HCT116 (cell line): Measurements from ENCODE around the gene NDUFB7. TPM values are rescaled to one million over a fixed set of nuclear protein-coding genes. Genes with fewer than 3 reads are reported as not detected.
A peak's percentile ranks its signal among the peaks of the same experiment; 100 is the strongest.

ENCODE experiments used
- ATAC-seq: fragments of 200-7000 bp; cut with Tn5 transposase; 2 replicates; pipeline ENCODE4 v1.9.1; 2020; ENCODE audit warnings: mild to moderate bottlenecking, moderate library complexity
- BruUV-seq: library from RNA; stranded (reverse); fragments of 400-500 nt; replicated peaks from 2 replicates; lab custom pipeline; 2021; lab: Mats Ljungman, UMichigan
- CTCF ChIA-PET: fragments of 300-600 bp; sonication (Branson Sonifier 250); formaldehyde crosslinking; loops from one replicate; lab custom pipeline; 2021; ENCODE audit warnings: antibody characterized with exemption; lab: Charles Lee
- POLR2A ChIA-PET: fragments of 300-600, 350-600 bp; sonication (Branson Sonifier 250); formaldehyde crosslinking; loops from one replicate; lab custom pipeline; 2021; ENCODE audit warnings: antibody characterized with exemption; lab: Charles Lee
- RAD21 ChIA-PET, 2 experiments: fragments of 300-600 bp; sonication (Branson Sonifier 250); formaldehyde crosslinking; loops; one replicate each; lab custom pipeline; 2023; ENCODE audit warnings: low total read pairs in 2 of 2; ENCODE audit not compliant: uncharacterized antibody in 2 of 2, unreplicated experiment in 2 of 2, low non-redundant PET in 1 of 2; lab: Charles Lee
- DNase-seq: peaks from one replicate; pipeline ENCODE4 v3.0.0-alpha.2; 2010; ENCODE audit warnings: low read depth, low spot score
- H2AFZ ChIP-seq: fragments of 200-600 bp; shearing (Covaris generic), sonication (generic); 2 replicates; pipeline ENCODE4 v1.6.1; 2017; ENCODE audit warnings: low read depth, mixed run types, mixed read lengths, antibody characterized with exemption, low read length; ENCODE audit not compliant: poor library complexity, severe bottlenecking
- H3K27ac ChIP-seq: 2 replicates; pipeline ENCODE4 v1.5.1; 2012; ENCODE audit warnings: low read depth, low read length
- H3K27me3 ChIP-seq: fragments of 200-600 bp; sonication (generic); 2 replicates; pipeline ENCODE4 v1.6.1; 2016; ENCODE audit warnings: mixed run types, low read length, mixed read lengths; ENCODE audit not compliant: insufficient read depth
- H3K36me3 ChIP-seq, 2 experiments: fragments of 200-500 bp in 1 of 2; fragments of 200-600 bp in 1 of 2; sonication (Bioruptor generic) in 1 of 2; sonication (generic) in 1 of 2; 2 replicates each; pipeline versions ENCODE4 v1.5.1 to v1.6.1; 2014 to 2016; ENCODE audit warnings: low read length in 2 of 2, inconsistent platforms in 1 of 2, mixed read lengths in 1 of 2, mixed run types in 1 of 2; ENCODE audit not compliant: insufficient read depth in 2 of 2, control insufficient read depth in 1 of 2
- H3K4me1 ChIP-seq, 2 experiments: fragments of 200-600 bp in 1 of 2; sonication (generic) in 1 of 2; 2 replicates each; pipeline versions ENCODE4 v1.5.1 to v1.6.1; 2012 to 2017; ENCODE audit warnings: low read length in 2 of 2, inconsistent platforms in 1 of 2, mild to moderate bottlenecking in 1 of 2, mixed read lengths in 1 of 2, mixed run types in 1 of 2, moderate library complexity in 1 of 2; ENCODE audit not compliant: insufficient read depth in 2 of 2, control insufficient read depth in 1 of 2
- H3K4me2 ChIP-seq: fragments of 200-600 bp; sonication (generic); 2 replicates; pipeline ENCODE4 v1.6.1; 2017; ENCODE audit warnings: mixed run types, low read length, mixed read lengths
- H3K4me3 ChIP-seq, 2 experiments: fragments of 200-600 bp in 1 of 2; sonication (generic) in 1 of 2; replicated peaks in 1 of 2; 2 replicates each; pipeline ENCODE4 v1.5.1; 2011 to 2016; ENCODE audit warnings: low read length in 2 of 2, control low read depth in 1 of 2, low read depth in 1 of 2, mild to moderate bottlenecking in 1 of 2, mixed read lengths in 1 of 2, mixed run types in 1 of 2
- H3K79me2 ChIP-seq: fragments of 200-600 bp; sonication (generic); 2 replicates; pipeline ENCODE4 v1.6.1; 2017; ENCODE audit warnings: mild to moderate bottlenecking, mixed run types, low read length, moderate library complexity, mixed read lengths; ENCODE audit not compliant: insufficient read depth
- H3K9ac ChIP-seq: fragments of 200-600 bp; sonication (generic); 2 replicates; pipeline ENCODE4 v1.6.1; 2016; ENCODE audit warnings: low read length, mixed read lengths
- H3K9me2 ChIP-seq: fragments of 200-600 bp; sonication (generic), shearing (Covaris generic); 2 replicates; pipeline ENCODE4 v1.6.1; 2017; ENCODE audit warnings: mixed run types, mild to moderate bottlenecking, moderate library complexity; ENCODE audit not compliant: insufficient read depth
- H3K9me3 ChIP-seq, 2 experiments: fragments of 200-500 bp in 1 of 2; fragments of 200-600 bp in 1 of 2; sonication (Bioruptor generic) in 1 of 2; sonication (generic) in 1 of 2; 2 replicates each; pipeline ENCODE4 v1.6.1; 2014 to 2017; ENCODE audit warnings: low read length in 2 of 2, mixed read lengths in 2 of 2, inconsistent platforms in 1 of 2, low read depth in 1 of 2, mild to moderate bottlenecking in 1 of 2, mixed run types in 1 of 2, moderate library complexity in 1 of 2; ENCODE audit not compliant: control insufficient read depth in 1 of 2, insufficient read depth in 1 of 2
- H4K20me1 ChIP-seq: fragments of 200-600 bp; sonication (generic), shearing (Covaris generic); 2 replicates; pipeline ENCODE4 v1.6.1; 2017; ENCODE audit warnings: mixed run types, mild to moderate bottlenecking, moderate library complexity; ENCODE audit not compliant: insufficient read depth
- CBX3 ChIP-seq: IDR thresholded peaks from 2 replicates; pipeline ENCODE4 v1.6.1; 2012; ENCODE audit warnings: low read depth
- CEBPB ChIP-seq: IDR thresholded peaks from 2 replicates; pipeline ENCODE4 v1.6.1; 2012; ENCODE audit warnings: low read depth
- EGR1 ChIP-seq: IDR thresholded peaks from 2 replicates; pipeline ENCODE4 v1.6.1; 2012; ENCODE audit warnings: low read depth
- ELF1 ChIP-seq: IDR thresholded peaks from 2 replicates; pipeline ENCODE4 v1.6.1; 2012; ENCODE audit warnings: low read depth, borderline replicate concordance
- JUND ChIP-seq: IDR thresholded peaks from 2 replicates; pipeline ENCODE4 v1.6.1; 2012
- POLR2A ChIP-seq: IDR thresholded peaks from 2 replicates; pipeline ENCODE4 v1.7.0; 2011; ENCODE audit warnings: borderline replicate concordance; ENCODE audit not compliant: insufficient read depth, insufficient read length; ENCODE audit errors: extremely low read depth
- RAD21 ChIP-seq: IDR thresholded peaks from 2 replicates; pipeline ENCODE4 v1.6.1; 2012; ENCODE audit warnings: low read depth, mild to moderate bottlenecking
- ZFX ChIP-seq: fragments of 450-650 bp; IDR thresholded peaks from 2 replicates; pipeline ENCODE4 v1.6.1; 2017
- ZNF274 ChIP-seq: fragments of 200-500 bp; sonication (Bioruptor generic); IDR thresholded peaks from 2 replicates; pipeline ENCODE4 v1.6.1; 2014; ENCODE audit warnings: mild to moderate bottlenecking, low read depth, low read length, inconsistent platforms
- intact Hi-C: fragments of 100-400 bp; cut with micrococcal nuclease; formaldehyde crosslinking; loops from 2 replicates; pipeline ENCODE4 v1.10.0; 2022
- microRNA counts: library from miRNA; unstranded; fragments of <30 nt; microRNA quantifications from one replicate; lab custom pipeline; 2015
- microRNA-seq: library from miRNA; unstranded; fragments of <30 nt; microRNA quantifications from one replicate; pipeline ENCODE4, GENCODE V29; 2016; ENCODE audit warnings: borderline number of aligned reads
- total RNA-seq: library from RNA; stranded (reverse); gene quantifications from one replicate; pipeline ENCODE4 v1.2.1, GENCODE V29; 2021; ENCODE audit not compliant: unreplicated experiment

Gene NDUFB7
- total RNA-seq, 1 experiment from 2014 or later, result 167 TPM

DNA sequence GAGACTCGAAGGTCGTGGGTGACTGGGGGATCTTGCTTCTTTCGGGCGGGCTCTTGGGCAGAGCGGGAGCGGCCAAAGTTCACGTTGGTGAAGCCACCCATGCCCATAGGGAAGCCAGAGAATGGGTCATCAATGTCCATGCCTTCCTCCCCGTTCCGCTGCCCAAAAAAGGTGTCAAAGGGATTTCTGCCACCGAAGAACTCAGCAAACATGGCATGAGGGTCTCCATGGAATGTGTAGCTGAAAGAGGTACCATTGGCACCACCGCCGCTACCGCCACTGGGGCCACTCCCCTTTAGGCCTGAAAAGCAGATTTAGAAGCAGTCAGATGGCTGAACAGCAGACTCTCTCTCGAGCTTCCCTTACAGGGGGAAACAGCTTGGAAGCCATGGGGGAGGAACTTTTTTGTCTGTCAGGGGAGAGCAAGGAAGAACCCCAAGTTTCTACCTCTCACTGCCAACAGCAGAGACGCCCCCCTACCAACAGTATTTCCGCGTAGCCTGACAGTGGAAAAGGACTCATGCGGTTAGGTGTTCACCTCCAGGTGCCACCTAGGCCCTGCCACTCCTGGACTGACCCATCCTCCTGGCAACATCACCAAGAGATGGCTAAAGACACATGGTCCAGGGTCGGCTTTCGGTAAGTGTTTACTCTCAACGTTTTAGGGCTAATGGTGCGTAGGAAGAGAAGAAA lies 55.0 kb downstream of the NDUFB7 start:
- peaks cover 38% of the 10 kb centered on the region; the same call in 1 of the 2 replicates for H4K20me1 ChIP-seq
- BruUV-seq, result TSS peak; percentile 58
- DNase-seq (no peak), ATAC-seq (no peak)
- POLR2A ChIA-PET, result interaction anchor here (0.7 to 4.7 kb wide), 3 partner anchors 9 to 34 kb away, joined by 3 to 112 read pairs (median 22); no protein-coding TSS in a partner anchor
- peak overlapping the region; percentile 99 for H3K9ac ChIP-seq
- CTCF ChIA-PET, result interaction anchor here (1.9 kb wide), 1 partner anchor 38 kb away, joined by 4 read pairs; no protein-coding TSS in a partner anchor
- H3K36me3 ChIP-seq, result peaks cover 7 to 30% of the 10 kb centered on the region in 2 experiments; a peak in 3 of 4 replicates
- RAD21 ChIA-PET, result interaction anchor here in 1 of 2 experiments (1.7 kb wide), 1 partner anchor 55 kb away, joined by 4 read pairs; the partner anchor contains the start of gene NDUFB7
- peaks cover 44% of the 10 kb centered on the region for H3K79me2 ChIP-seq
- intact Hi-C loops, result no loop called here
- H3K27ac ChIP-seq, result peak overlapping the region; percentile 97
- peak overlapping the region; percentile 90 to 96 for H3K4me3 ChIP-seq
- no peak overlapping the region for H2AFZ ChIP-seq
- H3K9me2 ChIP-seq, result no peaks in the 10 kb centered on the region
- H3K9me3 ChIP-seq, result no peaks in the 10 kb centered on the region
- peaks cover 49 to 83% of the 10 kb centered on the region in 2 experiments for H3K4me1 ChIP-seq
- H3K4me2 ChIP-seq, result peak overlapping the region; percentile 95
- TF ChIP-seq ZFX (no peak), EGR1 (no peak), CEBPB (no peak), JUND (no peak), ELF1 (no peak), ZNF274 (no peak), CBX3 (no peak), RAD21 (no peak; the same call in 1 of the 2 replicates), POLR2A (no peak)
- H3K27me3 ChIP-seq, result no peaks in the 10 kb centered on the region

MicroRNAs encoded within 50 kb of the gene (microRNA counts, 767-probe panel; counts per million panel counts)
- not detected for microRNA hsa-miR-639 (lab: Ali Mortazavi, UCI)

Small RNA genes within 50 kb of the gene (microRNA-seq; reads per million reads assigned to microRNA genes)
- gene MIR639, result not detected

Other genes starting within 250 kb of the NDUFB7 start
- gene ADGRE5, start 190.6 kb downstream of the NDUFB7 start, total RNA-seq, result 98.1 TPM
- gene DDX39A, start 152.7 kb downstream of the NDUFB7 start, total RNA-seq, result 152 TPM
- gene PKN1, start 138.8 kb downstream of the NDUFB7 start, total RNA-seq, result 248 TPM
- gene PTGER1, start 96.7 kb downstream of the NDUFB7 start, total RNA-seq, result 1.1 TPM
- 103 TPM for gene GIPC1, start 75.9 kb downstream of the NDUFB7 start, total RNA-seq
- 175 TPM for gene DNAJB1, start 53.7 kb downstream of the NDUFB7 start, total RNA-seq
- gene TECR, start 42.5 kb downstream of the NDUFB7 start, total RNA-seq, result 232 TPM
- not detected for gene CLEC17A, start 11.0 kb upstream of the NDUFB7 start, total RNA-seq
- not detected for gene ADGRE3, start 102.8 kb upstream of the NDUFB7 start, total RNA-seq
- gene ZNF333, start 118.0 kb upstream of the NDUFB7 start, total RNA-seq, result 9.2 TPM
- 8.4 TPM for gene ADGRE2, start 206.5 kb upstream of the NDUFB7 start, total RNA-seq